Measurements from ENCODE around the gene CPAMD8. TPM values are rescaled to one million over a fixed set of nuclear protein-coding genes. Genes with fewer than 3 reads are reported as not detected.
"Not testable (repeated sequence)": the region's sequence is repeated elsewhere in the genome, so short reads cannot be mapped to it uniquely, and the experiment has no call there.

CPAMD8 gene
- total RNA-seq, 4 donors from 2014 or later = 0.72 to 8.2 (median 4.0) TPM

DNA sequence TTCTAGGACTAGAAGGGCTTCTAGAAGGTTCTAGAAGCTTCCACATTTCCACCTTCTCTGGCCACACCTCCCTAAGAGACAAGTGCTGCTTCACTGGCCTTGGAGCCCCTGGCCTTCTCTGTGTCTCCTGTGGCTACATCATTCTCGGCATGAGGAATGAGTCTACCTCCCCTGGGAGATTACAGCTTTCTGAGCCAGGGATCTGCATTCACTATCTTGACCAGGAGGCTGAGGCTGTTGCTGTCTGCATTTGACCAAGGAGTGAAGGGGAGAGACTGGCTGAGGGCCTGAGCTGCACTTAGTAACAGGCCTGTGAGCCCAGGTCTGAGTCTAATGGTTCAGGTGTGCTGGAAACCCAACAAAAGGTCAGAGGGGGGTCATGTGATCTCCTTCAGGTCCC, 5.3 kb downstream of the CPAMD8 start:
- H3K27ac ChIP-seq = no peak overlapping the region
- no peaks in the 10 kb centered on the region for H3K36me3 ChIP-seq
- no peak for TF ChIP-seq POLR2A (IDR thresholded peaks at IDR 0.05)
- TF ChIP-seq, protein P1, sequence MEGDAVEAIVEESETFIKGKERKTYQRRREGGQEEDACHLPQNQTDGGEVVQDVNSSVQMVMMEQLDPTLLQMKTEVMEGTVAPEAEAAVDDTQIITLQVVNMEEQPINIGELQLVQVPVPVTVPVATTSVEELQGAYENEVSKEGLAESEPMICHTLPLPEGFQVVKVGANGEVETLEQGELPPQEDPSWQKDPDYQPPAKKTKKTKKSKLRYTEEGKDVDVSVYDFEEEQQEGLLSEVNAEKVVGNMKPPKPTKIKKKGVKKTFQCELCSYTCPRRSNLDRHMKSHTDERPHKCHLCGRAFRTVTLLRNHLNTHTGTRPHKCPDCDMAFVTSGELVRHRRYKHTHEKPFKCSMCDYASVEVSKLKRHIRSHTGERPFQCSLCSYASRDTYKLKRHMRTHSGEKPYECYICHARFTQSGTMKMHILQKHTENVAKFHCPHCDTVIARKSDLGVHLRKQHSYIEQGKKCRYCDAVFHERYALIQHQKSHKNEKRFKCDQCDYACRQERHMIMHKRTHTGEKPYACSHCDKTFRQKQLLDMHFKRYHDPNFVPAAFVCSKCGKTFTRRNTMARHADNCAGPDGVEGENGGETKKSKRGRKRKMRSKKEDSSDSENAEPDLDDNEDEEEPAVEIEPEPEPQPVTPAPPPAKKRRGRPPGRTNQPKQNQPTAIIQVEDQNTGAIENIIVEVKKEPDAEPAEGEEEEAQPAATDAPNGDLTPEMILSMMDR (IDR thresholded peaks at IDR 0.05) = no peak
- no CpG with 5 or more reads among the region's 1 CpG for WGBS, 2 donors
- H3K4me3 ChIP-seq = no peak overlapping the region
- H3K27me3 ChIP-seq = peaks cover 0 to 58% (median 9%) of the 10 kb centered on the region in 4 donors
- H3K4me1 ChIP-seq = peaks cover 0 to 13% (median 0%) of the 10 kb centered on the region in 3 donors
- intact Hi-C loops (cut with DNase I) = no loop called here
- peaks cover 0 to 20% (median 0%) of the 10 kb centered on the region in 3 donors for H3K9me3 ChIP-seq
- DNase-seq = no peak

DNA sequence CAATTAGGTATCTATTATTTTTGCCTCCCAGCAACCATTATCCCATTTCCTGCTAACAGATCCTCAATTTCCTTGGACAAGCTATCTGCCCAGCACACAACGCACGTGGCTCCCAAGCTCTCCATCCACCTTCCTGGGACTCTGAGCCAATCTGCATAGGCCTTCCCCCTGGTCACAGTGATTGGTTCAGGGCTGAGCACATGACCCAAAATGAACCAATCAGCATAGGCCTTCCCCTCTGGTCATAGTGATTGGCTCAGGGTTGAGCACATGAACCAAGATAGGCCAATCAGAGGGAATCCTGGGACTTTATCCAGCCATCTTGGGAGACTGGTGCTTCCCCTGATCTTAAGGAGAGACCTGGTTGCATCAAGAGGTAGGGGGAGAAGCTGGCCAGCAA, 5.8 kb downstream of the CPAMD8 start:
- H3K4me3 ChIP-seq = no peak overlapping the region
- H3K4me1 ChIP-seq = peaks cover 0 to 8% (median 0%) of the 10 kb centered on the region in 3 donors
- no peak for DNase-seq
- WGBS, 2 donors = 74 to 95% methylated on average over 2 of the region's 2 CpGs
- no peak overlapping the region for H3K27ac ChIP-seq
- intact Hi-C loops (cut with DNase I) = no loop called here
- no peak for TF ChIP-seq POLR2A (IDR thresholded peaks at IDR 0.05)
- TF ChIP-seq, protein P1 (IDR thresholded peaks at IDR 0.05) = no peak
- H3K27me3 ChIP-seq = peaks cover 0 to 58% (median 8%) of the 10 kb centered on the region in 4 donors
- H3K9me3 ChIP-seq = peaks cover 0 to 20% (median 0%) of the 10 kb centered on the region in 3 donors
- no peaks in the 10 kb centered on the region for H3K36me3 ChIP-seq

DNA sequence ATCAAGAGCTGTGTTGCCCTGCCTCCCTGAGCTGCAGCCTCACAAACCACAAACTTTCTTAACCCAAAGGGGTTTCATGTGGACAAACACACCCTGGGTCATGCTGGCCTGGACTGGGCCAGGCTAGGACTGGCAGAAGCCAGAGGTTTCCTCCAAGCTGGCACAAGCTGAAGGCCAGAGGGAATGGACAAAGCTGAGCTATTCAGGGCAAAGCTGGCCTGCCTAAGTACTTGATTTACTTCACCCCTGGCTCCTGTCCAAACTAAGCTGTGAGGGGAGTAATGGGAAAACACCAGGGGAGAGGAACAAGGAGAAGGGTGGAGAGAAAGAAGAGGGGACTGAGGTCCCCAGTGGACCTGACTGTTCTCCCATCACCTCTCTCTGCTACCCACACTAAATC, 6.2 kb downstream of the CPAMD8 start:
- DNase-seq = no peak
- peaks cover 0 to 4% (median 0%) of the 10 kb centered on the region in 3 donors for H3K4me1 ChIP-seq
- TF ChIP-seq POLR2A (IDR thresholded peaks at IDR 0.05) = no peak
- TF ChIP-seq, protein P1 (IDR thresholded peaks at IDR 0.05) = no peak
- no peaks in the 10 kb centered on the region for H3K36me3 ChIP-seq
- peaks cover 0 to 58% (median 4%) of the 10 kb centered on the region in 4 donors for H3K27me3 ChIP-seq
- H3K27ac ChIP-seq = no peak overlapping the region
- no peak overlapping the region for H3K4me3 ChIP-seq
- peaks cover 0 to 20% (median 0%) of the 10 kb centered on the region in 3 donors for H3K9me3 ChIP-seq
- intact Hi-C loops (cut with DNase I) = no loop called here

DNA sequence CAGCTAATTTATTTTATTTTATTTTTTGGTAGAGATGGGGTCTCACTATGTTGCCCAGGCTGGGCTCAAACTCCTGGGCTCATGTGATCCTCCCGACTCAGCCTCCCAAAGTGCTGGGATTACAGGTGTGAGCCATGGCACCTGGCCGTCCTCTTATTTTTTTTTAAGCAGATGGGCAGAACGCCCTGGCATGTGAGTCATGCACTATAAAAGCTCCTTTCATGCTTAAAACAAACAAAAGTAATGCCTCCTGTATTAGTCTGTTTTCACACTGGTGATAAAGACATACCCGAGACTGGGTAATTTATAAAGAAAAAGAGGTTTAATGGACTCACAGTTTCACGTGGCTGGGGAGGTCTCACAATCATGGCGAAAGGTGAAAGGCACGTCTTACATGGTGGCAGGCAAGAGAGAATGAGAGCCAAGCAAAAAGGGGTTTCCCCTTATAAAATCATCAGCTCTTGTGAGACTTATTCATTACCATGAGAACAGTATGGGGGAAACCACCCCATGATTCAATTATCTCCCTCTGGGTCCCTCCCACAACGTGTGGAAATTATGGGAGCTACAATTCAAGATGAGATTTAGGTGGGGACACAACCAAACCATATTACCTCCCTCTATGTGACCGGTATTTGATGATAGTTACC, 12.3 kb downstream of the CPAMD8 start:
- H3K27me3 ChIP-seq = peaks cover 0 to 42% (median 0%) of the 10 kb centered on the region in 4 donors
- H3K4me3 ChIP-seq; DNase-seq; H3K36me3 ChIP-seq; H3K4me1 ChIP-seq; intact Hi-C loops (cut with DNase I); H3K27ac ChIP-seq: not testable (repeated sequence)
- peaks cover 0 to 12% (median 7%) of the 10 kb centered on the region in 3 donors for H3K9me3 ChIP-seq
- WGBS, 2 donors = 43% methylated on average over 7 to 9 of the region's 9 CpGs

DNA sequence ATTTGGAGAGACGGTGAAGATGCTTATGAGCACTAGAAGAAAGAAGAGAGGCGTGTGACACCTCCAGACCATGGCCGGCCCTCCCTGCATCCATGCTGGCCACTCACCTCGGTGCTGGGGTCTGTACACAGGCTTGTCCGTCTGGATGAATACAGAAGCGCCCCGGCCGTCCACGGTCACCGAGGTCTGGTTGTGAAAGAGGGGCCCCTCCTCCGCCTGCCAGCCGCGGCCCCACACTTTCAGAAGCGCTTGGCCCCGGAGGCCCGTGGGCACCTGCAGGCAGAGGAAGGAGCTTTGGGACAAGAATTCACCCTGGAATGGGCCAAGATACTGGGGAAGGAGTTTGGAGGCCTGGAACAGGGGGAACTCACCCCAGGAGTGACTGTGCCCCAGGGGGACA, 15.1 kb downstream of the CPAMD8 start:
- Histone ChIP-seq H3K9me3 (peaks cover 0 to 12% (median 7%) of the 10 kb centered on the region in 3 donors), H3K27me3 (peaks cover 0 to 33% (median 0%) of the 10 kb centered on the region in 4 donors), H3K36me3 (no peaks in the 10 kb centered on the region), H3K4me3 (no peak overlapping the region), H3K4me1 (no peaks in the 10 kb centered on the region), H3K27ac (no peak overlapping the region)
- TF ChIP-seq, protein P1 (IDR thresholded peaks at IDR 0.05) = no peak
- no peak for TF ChIP-seq POLR2A (IDR thresholded peaks at IDR 0.05)
- intact Hi-C loops (cut with DNase I) = no loop called here
- 76% methylated on average over 12 of the region's 16 CpGs; no CpG with 5 or more reads in 1 of the 2 donors for WGBS, 2 donors
- no peak for DNase-seq
